Measurements from ENCODE around the gene AGR3. TPM values are rescaled to one million over a fixed set of nuclear protein-coding genes. Genes with fewer than 3 reads are reported as not detected.

AGR3 gene
- total RNA-seq, 2 donors from 2014 or later: not detected

DNA sequence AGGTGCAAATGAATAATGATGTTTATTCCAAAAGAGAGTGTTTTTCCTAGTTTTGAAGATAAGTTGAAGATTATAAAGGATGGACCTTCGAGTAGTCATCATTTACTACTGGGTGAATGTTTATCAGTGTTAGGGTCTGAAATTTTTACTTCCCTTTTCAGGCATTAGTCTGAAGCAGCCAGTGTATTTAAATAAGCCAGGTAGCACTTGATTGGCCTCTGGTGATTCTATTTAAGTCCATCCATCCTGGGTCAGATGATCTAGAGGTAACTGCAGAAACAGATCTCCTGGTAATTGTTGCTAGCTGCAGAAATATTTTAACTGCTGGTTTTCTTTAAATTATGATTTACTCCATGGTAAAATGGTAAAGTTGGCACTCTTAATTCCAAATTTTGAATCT lies 42.9 kb downstream of the AGR3 start:
- DNase-seq (ENCODE audit: low spot score): no peak
- no peak for TF ChIP-seq CTCF (IDR thresholded peaks at IDR 0.05)

GRCh38 chr7:16838386-16838785 lies 43.4 kb downstream of the AGR3 start:
- Histone ChIP-seq H3K4me3 (no peak overlapping the region), H3K9me3 (no peaks in the 10 kb centered on the region), H3K27me3 (no peaks in the 10 kb centered on the region), H3K36me3 (no peaks in the 10 kb centered on the region), H3K27ac (no peak overlapping the region), H3K4me1 (no peaks in the 10 kb centered on the region)
- DNase-seq (ENCODE audit: low spot score): no peak
- no peak for TF ChIP-seq CTCF (IDR thresholded peaks at IDR 0.05)

More for the DNA sequence above, 42.9 kb downstream of the AGR3 start:
- no peak overlapping the region for H3K4me3 ChIP-seq
- H3K27me3 ChIP-seq: no peaks in the 10 kb centered on the region
- no peaks in the 10 kb centered on the region for H3K36me3 ChIP-seq
- H3K9me3 ChIP-seq: no peaks in the 10 kb centered on the region
- no peaks in the 10 kb centered on the region for H3K4me1 ChIP-seq
- H3K27ac ChIP-seq: no peak overlapping the region

DNA sequence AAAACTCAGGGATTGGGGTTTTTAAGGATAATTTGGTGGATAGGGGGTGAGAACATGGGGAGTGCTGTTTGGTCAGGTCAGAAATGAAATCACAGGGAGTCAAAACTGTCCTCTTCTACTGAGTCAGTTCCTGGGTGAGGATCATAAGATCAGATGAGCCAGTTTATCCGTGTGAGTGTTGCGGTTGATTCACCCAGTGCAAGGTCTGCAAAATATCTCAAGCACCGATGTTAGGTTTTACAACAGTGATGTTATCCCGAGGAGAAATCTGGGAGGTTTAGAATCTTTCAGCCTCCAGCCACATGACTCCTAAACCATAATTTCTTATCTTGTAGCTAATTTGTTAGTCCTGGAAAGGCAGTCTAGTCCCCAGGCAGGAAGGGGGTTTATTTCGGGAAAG lies 45.3 kb downstream of the AGR3 start:
- no peak overlapping the region for H3K27ac ChIP-seq
- H3K4me1 ChIP-seq: no peaks in the 10 kb centered on the region
- TF ChIP-seq CTCF (IDR thresholded peaks at IDR 0.05): no peak
- no peak for DNase-seq (ENCODE audit: low spot score)
- no peaks in the 10 kb centered on the region for H3K27me3 ChIP-seq
- no peak overlapping the region for H3K4me3 ChIP-seq
- H3K9me3 ChIP-seq: no peaks in the 10 kb centered on the region
- H3K36me3 ChIP-seq: no peaks in the 10 kb centered on the region

DNA sequence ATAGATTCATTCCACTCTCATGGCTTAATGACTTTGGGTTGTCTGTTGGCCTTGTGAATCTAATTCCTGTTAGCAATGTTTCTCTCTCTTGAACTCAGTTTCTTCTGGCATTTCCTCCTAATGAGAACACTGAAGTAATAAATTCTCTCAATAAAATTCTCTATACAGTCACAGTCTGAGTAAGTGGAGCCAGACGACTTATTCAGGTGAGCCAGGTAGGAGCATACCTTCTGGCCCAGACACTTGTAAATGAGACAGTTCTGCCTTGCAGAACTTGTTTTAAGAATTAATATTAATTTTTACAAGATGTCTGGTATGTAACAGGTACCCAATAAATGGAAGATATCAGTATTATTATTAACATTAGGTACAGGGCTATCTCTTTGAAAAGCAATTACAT lies 48.4 kb downstream of the AGR3 start:
- peaks cover 0 to 4% of the 10 kb centered on the region in 2 donors for H3K9me3 ChIP-seq
- no peak for TF ChIP-seq CTCF (IDR thresholded peaks at IDR 0.05)
- H3K36me3 ChIP-seq: no peaks in the 10 kb centered on the region
- no peaks in the 10 kb centered on the region for H3K4me1 ChIP-seq
- no peak overlapping the region for H3K4me3 ChIP-seq
- no peak for DNase-seq (ENCODE audit: low spot score)
- H3K27me3 ChIP-seq: no peaks in the 10 kb centered on the region
- H3K27ac ChIP-seq: no peak overlapping the region

DNA sequence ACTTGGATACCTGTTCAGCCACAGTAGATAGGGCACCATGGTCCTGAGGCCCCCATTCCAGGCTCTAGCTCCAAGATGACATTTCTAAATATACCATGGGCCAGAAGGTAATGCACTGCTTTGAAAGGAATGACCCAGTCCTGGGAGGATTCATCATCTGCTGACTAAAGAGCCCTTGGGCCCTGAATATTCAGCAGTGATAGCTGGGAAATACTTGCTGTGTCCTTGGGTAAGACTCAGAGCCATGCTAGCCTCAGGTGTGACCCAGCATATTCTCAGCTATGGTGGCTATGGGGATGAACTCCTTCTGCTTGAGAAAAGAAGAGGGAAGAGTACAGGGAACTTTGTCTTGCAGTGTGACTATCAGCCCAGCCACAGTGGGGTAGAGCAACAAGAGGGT lies 55.7 kb downstream of the AGR3 start:
- Histone ChIP-seq H3K36me3 (no peaks in the 10 kb centered on the region), H3K4me3 (no peak overlapping the region), H3K9me3 (peaks cover 0 to 5% of the 10 kb centered on the region in 2 donors), H3K27me3 (no peaks in the 10 kb centered on the region), H3K27ac (no peak overlapping the region), H3K4me1 (no peaks in the 10 kb centered on the region)
- DNase-seq (ENCODE audit: low spot score): no peak
- TF ChIP-seq CTCF (IDR thresholded peaks at IDR 0.05): no peak

GRCh38 chr7:16822029-16822428 lies 59.8 kb downstream of the AGR3 start:
- no peak for DNase-seq (ENCODE audit: low spot score)
- no peak for TF ChIP-seq CTCF (IDR thresholded peaks at IDR 0.05)
- no peaks in the 10 kb centered on the region for H3K36me3 ChIP-seq
- no peaks in the 10 kb centered on the region for H3K4me1 ChIP-seq
- H3K4me3 ChIP-seq: no peak overlapping the region
- no peaks in the 10 kb centered on the region for H3K27me3 ChIP-seq
- H3K27ac ChIP-seq: no peak overlapping the region
- no peaks in the 10 kb centered on the region for H3K9me3 ChIP-seq

Data from right atrium auricular region (tissue), 2 donors.